Central memory CD4-positive, alpha-beta T cell (primary cell): ENCODE measurements around the gene GPR137.
"Not testable (repeated sequence)": the region's sequence is repeated elsewhere in the genome, so short reads cannot be mapped to it uniquely, and the experiment has no call there.

ENCODE experiments used
- DNase-seq: peaks from one replicate; pipeline ENCODE4 v3.0.0; 2022
- total RNA-seq, 3 experiments: gene quantifications; one replicate each; lab custom pipeline; 2026; lab: John Stamatoyannopoulos, UW

The GPR137 gene, protein sequence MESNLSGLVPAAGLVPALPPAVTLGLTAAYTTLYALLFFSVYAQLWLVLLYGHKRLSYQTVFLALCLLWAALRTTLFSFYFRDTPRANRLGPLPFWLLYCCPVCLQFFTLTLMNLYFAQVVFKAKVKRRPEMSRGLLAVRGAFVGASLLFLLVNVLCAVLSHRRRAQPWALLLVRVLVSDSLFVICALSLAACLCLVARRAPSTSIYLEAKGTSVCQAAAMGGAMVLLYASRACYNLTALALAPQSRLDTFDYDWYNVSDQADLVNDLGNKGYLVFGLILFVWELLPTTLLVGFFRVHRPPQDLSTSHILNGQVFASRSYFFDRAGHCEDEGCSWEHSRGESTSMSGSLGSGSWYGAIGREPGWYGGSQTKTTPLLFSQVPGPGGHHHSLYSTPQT
- total RNA-seq: 11.3 to 28.2 (median 21.3) reads per million in 3 experiments

DNA sequence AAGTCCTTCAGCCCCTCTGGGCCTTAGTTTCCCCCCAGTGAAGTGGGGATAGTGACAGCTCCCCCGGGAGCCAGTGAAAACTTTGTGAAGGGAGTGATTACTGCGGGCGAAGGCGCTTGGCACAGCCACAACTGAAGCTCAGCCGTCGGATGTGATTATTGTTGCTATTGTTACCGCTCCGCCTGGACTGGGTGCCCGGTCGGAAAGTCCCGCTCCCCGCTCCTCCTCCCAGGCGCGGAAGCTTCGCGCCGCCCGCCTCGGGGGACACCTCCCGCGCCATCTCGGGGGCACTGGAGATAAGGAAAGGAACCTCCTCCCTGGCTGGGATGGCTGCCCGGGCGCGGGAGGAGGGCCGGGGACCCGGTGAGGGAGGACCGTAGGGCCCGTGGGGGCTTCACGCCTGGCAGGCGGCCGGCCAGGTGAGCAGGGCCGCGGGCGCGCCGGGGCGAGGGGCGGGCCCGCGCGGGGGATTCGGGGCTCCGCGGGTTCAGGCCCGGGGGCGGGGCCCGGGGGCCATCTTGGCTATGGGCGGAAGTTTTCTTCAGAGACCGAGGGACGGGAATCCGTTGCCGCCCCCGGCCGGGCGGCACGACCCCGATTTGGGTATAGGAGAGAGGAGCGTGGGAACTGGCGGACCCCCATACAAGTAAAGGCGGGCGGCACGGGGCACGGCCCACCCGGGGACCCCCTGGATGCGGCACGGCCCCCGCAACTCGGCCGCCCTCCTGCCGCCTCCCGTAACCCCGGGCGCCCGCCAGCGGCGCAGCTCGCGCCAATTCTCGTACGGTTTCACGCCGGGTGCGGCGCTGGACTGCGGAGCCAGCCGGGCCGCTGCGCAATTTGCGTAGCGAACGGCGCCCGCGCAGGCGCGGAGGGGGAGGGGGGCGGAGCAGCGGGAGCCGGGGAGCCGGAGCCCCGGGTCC, at the start of gene GPR137:
TSS of gene GPR137 (plus strand) at position 887 of the 923 bp plus-strand sequence. CDS start 677 bp downstream, outside the sequence.
- DNase-seq: peak; percentile 92

DNA sequence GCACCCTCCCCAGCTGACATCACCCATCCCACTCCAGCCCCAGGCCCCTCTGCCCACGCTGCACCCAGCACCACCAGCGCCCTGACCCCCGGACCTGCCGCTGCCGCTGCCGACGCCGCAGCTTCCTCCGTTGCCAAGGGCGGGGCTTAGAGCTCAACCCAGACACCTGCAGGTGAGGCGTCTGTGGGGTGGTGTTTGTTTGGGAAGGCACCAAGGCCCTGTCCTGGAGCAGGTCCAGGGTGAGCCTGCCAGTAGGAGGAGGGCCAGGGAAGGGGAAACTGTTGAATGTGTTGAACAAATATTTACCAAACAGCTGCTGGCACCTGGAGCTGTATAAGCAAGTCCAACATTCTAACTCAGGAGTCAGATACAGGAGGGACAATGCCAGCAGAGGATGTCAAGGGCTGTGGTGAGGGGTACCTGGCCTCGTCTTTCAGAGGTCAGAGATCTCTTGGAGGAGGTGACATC, 48.1 kb upstream of the GPR137 start:
- no peak for DNase-seq

DNA sequence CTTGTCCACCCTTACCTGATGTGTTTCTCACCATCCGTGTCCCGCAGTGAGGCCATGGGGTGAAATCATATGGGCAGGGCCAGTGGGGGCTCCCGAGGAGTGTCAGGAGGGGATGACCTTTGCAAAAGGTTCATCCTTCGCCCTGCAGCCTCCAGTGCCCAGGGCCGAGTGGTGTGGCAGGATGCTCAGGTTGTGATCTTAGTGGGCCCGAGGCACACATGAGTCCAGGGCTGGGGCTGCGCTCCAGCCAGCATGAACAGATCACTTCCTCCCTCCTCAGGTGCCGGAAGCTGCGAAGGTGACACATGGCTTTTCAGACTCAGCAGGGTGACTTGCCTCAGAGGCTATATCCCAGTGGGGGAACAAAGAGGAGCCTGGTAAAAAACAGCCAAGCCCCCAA, 47.6 kb upstream of the GPR137 start:
- no peak for DNase-seq

DNA sequence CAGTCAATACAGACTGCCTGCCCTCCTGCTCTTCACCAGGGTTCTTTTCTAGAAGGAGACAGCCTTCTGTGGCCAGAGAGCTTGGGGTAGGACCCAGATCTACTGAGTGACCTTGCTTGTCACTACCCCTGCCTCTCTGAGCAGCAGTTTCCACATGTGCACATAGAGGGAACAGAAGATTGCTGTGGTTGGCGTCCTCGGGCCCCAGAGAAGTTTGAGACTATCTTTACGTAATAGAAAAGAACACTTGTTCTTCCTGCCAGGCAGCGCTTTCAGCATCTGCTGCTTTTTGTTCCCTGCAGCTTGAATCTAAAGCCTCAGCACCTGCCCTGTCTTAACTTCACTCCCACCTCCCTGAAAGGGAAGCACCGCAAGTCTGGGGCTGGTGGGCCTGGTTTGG, 46.6 kb upstream of the GPR137 start:
- DNase-seq: no peak

DNA sequence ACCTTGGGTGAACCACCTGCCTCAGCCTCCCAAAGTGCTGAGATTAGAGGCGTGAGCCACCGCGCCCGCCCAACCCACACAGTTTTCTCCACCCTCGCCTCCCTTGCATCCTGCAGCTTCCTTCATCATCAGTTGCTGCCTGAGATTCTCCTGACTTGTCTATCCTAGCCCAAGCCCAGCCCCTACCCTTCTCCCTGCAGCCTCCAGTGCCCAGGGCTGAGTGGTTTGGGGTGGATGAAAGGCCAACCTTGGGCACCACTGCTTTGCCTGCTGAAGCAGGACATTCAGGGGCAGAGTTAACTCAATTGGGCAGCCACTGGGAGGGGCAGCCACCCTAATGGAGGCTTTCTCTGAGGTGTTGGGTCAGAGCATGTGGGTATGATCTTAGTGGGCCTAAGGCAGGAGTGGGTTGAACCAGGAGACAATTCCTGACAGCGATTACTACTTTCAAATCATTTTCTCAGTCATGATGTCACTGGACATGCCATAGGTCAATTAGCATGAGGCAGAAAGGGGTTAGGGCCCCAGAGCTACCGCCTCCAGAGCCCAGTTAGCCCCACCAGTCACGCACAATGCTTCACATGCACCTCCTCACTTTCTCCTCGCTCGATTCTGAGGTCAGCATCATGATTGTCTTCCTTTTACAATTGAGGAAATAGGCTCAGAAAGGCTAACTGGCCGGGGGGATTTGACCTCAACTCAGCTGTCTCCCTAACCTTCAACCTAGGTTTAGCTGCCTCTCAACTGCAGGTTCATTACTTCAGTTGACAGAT, 45.8 kb upstream of the GPR137 start:
- no peak for DNase-seq

DNA sequence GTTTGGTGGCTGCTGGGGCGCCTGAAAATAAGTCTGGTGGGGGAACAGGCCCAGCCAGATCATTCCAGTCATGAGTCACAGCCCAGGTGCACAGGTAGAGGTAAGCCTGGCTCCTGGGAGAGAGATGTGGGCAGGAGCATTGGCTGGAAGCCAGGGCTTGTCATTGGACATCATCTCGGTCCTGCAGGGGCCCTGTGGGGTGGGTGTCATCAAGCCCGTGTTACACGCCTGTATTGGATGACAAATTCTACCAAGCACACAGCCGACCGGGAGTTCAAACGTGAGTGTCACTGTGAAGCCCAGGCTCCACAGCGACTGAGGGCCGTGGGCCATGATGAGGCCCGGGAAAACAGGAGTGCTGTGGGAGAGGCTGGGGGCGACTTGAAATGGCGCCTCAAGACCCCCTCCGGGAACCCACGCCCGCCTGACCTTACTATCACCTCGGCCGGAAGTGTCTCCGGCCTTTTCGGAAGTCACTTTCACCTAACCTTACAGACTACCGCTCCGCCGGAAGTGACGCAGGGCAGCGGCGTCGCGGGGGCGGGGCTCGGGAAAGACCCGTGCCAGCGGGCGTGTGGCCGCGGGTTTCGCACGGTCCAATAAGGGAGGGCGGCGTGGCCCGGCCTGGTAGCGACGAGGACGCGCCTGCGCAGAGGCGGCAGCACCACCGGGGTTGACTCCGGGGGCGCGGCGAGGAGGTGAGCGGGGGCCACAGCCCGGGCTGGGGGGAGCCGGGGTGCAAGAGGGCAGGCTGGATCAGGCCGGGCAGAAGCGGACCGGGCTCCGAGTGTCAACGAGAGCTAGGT, 45.0 kb upstream of the GPR137 start, which contains the start of gene FKBP2:
TSS of gene FKBP2 (plus strand) at position 661 of the 806 bp plus-strand sequence. CDS start 1,293 bp downstream, outside the sequence.
- peak; percentile 99 for DNase-seq

DNA sequence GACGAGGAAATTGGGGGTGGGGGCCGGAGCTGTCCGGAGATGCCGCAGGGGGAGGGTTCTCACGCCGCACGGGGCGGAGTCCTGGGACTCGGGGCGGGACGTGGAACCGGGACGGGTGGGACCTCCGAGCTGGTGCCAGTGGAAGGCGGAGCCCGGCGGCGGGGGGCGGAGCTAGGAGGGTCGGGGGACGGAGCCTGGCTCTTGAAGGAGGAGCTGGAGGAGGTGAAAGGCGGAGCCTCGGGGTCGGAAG, 44.5 kb upstream of the GPR137 start:
- DNase-seq: peak; percentile 100

DNA sequence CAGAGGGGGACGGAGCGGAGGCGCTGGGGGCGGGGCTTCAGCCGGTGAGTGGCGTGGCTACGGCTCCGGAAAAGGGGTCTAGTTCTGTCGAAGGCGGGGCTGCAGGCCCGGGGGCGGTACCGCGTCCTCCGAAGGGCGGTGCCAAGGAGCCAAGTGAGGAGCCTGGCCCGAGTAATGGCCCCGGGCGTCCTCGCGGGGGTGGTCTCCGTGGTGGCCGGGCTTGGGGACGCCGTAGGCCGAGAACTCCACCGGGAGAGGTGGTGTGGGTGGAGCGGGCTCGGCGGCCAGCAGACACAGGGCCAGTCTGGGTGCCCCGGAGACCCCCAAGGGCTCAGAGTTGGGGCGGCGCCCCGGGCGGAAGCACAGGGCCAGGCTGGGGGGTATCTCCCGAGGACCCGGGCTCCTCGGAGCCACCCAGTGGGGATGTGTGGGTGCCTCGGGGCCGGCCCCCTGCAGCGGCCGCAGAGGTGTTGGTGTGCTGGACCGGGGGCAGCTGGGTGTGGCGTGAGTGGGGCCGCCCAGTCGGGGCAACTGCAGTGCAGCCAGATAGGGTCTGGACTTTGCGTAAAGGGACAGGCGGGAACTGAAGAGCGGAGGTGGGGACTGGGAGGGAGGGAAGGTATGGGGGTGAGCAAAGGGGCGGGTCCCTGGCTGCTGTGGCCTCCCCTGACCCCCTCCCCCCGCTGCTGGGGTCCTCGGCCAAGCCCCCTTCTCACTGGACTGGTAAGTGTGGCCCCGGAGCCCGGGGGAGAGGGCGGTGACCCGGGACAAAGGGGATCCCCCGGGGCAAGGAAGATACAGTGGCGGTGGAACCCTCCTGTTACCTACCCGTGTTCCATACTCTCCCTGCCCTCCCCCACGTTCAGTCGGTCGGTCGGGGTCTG, 43.9 kb upstream of the GPR137 start:
- no peak for DNase-seq

DNA sequence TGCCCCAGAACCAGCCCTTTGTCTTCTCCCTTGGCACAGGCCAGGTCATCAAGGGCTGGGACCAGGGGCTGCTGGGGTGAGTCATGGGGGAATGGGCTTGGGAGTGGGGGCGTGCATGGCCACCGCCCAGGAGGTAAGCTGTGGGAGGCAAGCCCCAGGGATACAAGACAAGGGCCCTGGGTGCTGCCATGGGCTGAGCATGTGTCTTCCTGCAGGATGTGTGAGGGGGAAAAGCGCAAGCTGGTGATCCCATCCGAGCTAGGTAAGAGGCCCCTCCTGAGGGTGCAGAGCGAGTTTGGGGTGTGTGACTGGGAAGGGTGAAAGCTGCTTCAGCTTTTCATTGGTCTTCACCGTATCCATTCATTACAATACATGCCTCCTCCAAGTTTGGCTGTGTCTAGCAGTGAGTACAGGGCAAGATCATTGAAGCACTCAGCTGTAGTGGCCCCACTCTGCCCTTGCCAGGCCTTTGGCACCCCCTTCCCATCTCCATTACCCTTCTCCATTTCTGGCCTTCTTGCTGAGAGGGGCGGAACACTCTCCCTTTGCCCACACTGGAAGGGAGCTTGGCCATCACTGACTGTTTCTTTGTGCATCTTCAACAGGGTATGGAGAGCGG, 42.3 kb upstream of the GPR137 start:
- DNase-seq: no peak

DNA sequence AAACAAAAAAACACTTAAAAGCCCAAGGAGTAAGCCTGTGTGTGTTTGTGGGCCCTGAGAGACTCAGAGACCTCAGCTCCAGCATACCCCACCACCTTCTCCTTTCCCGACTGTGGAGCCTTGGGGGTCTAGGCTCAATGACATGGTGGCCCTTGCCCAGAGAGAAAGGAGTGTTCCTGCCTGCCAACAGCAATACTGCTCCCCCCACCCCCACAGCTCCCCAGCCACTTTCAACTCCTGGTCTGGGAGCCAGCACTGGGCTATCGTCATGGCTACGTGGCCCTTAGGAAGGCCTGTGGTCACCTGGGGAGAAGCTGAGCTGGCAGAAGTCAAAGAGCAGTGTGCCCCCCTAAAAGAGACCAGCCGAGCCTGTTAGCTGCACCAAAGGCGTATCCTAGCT, 41.5 kb upstream of the GPR137 start:
- no peak for DNase-seq

DNA sequence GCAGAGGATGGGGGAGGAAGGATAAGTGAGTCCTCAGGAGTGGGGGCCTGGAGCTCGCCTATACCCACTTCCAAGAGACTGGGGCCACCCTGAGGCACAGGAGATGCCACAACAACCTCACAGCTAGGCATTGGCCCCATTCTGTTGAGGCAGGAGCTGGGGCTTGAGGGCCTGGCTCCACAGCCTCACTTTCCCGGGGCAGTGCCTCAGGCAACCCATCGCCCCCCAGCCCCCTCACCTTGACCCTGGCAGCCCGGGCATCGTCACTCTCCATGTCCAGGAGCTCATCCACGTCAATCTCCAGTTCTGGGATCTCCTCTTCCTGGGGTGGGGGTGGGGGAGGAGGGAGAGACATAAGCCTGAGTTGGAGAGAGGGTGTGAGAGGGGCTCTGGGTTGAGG, 40.7 kb upstream of the GPR137 start:
- no peak for DNase-seq

DNA sequence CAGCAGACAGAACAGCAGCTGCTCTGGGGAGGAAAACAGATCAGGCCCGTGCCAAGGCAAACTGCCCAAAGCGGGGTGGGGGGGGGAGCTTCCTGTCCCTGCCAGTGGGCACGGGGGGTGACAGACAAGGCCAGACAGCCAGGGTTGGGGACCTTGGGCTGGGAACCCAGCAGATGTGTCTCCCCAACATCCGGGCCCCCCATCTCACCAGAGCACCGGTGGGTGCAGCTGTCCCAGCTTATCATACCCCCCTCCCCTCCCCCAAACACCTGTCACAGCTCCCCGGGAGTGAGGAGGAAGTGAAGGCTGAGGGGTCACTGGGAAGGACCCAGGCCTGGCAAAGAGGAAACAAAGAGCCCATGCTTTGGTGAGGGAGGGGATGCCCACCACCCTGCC, 40.2 kb upstream of the GPR137 start:
- peak; percentile 27 for DNase-seq

DNA sequence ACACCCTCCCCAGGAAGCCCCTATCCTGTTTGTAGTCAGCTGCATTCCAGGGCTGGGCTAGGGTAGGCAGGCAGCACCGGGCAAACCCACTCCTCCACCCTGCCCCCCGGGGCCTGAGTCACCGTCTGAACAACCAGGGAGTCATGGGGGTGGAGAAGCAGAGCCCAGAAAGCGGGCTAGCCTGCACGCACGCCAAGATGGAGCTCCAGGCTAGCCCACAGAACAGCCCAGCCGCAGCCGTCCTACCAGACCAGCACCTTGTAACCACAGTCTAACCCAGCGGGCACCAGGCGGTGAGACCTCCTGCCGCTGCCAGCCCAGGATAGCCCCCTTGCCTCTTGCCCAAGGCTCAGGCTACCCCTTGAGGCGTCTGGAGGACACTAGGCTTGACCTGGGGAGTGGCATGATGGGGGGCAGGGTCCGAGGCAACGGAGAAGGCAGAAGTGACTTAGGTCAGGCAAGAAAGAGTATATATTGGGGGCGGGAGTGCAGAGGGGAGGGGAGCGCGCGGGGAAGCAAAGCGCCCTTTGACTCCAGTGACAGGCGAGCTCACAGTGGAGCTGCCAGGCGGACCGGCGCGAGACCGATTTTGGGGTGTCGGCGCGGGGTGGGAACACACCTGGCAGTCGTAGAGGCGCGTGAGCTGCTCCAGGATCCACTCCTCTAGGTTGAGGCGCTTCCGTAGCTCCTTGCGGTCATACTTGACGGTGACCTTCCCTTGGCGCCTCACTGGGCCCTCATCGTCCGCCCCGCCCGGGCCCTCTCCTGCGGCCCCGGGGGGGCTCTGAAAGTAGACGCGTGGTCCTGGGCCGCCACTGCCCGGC, 39.6 kb upstream of the GPR137 start:
- DNase-seq: peak; percentile 30

DNA sequence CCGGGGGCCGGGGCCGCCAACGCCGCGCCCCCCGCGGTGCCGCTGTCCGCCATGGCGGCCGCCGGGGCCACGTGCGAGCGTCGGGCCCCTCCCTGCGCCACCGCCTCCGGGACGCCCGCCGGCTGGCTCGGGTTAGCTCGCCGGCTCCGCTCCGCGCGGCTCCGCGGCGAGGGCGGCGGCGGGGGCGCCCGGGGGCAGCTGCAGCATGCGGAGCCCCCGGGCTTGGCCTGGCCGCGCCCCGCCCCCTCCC, 39.1 kb upstream of the GPR137 start:
- DNase-seq: not testable (repeated sequence)

DNA sequence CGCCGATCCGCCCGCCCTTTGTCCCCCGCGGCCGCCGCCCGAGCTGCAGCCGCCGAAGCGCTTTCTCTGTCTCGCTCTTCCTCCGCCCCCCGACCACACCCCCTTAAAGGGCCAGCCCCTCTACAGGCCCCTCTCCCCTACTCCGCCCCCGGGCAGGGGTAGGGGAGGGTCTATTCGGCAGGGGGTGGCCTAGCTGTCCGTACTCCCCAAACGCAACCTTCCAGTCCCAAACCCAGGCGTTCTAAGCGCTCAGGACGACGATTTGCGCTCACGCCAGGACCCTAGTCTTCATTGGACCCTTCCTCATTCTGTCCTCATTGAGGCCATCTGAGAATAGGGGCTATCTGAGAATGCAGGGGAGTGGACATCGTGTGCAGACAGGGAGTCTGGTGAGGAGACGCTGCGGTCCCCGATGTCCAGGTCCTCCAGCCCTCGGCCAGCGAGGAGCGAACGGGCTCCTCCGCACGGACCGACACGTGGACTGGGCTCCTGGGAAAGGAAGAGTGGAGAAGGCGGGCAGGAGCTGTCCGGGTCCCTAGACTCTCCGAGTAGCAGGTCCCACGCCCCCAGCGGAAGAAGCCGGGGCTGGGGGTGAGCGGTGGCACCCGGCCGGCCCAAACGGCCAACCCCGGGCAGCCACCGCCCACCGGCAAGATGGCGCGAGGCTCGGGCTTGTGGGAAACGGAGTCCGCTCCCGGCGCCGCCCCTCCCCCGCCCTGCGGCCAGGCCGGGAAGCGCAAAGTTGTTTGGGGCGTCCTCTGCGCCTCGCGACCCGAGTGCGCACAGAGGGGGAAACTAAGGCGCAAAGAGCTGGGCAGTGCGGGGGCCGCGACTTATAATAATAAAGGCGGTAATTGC, 38.5 kb upstream of the GPR137 start, which contains the start of gene PPP1R14B:
TSS of gene PPP1R14B (minus strand) at position 73 of the 858 bp plus-strand sequence. CDS start 270 bp downstream, outside the sequence.
- peak; percentile 71 for DNase-seq

DNA sequence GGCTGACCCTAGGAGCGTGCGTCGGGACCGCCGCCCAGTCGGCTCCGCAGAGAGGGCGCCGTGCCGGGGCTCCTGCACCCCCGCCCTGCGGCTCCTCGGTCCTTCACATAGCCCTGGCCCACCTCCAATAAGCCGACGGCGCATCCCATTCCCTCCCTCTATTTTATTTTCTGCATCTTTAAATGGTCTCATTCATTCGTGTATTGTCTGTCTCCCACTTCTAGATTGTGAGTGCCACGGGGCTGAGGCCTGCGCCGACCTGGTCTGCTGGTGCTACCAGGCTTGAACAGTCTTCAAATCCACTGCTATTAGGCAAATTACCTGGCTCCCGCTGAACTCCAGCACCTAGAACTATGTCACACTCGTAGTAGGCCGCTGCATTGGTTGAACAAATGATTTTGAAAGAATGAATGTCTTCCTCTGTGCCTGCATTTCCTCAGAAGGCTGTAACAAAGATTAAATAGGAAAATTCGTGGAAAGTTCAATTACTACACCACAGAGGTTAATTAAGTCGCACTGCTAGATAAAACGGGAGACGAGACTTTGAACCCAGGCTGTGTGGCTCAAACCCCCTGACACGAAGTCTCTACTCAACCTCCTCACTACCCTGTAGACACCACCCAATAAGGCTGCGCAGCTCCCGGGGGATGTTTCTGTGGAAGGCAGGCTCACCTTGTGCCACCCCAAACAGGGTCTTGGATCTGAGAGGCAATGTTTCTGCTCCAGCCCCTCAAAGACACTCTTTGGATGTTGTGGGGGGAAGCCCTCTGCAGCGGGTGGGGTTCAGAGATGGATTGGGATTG, 37.7 kb upstream of the GPR137 start:
- no peak for DNase-seq

DNA sequence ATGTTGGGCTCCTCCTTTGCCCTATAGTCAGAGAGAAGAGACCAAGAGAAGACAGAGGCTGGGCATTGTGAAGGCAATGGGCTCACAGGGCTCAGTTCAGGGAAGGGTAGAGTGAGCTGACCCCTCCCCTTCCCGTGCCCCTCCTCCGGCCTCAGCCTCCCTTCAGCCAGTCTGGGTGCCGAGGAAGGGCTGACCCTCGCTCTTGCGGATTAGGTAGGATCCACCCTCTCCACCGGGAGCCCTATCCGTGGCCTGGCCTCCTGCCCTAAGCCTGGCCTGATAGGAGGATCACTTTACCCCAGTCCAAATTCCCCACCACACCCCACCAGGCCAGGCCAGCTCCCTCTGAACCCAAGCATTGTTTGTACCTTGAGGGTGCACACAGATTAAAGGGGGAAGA, 37.1 kb upstream of the GPR137 start:
- no peak for DNase-seq

DNA sequence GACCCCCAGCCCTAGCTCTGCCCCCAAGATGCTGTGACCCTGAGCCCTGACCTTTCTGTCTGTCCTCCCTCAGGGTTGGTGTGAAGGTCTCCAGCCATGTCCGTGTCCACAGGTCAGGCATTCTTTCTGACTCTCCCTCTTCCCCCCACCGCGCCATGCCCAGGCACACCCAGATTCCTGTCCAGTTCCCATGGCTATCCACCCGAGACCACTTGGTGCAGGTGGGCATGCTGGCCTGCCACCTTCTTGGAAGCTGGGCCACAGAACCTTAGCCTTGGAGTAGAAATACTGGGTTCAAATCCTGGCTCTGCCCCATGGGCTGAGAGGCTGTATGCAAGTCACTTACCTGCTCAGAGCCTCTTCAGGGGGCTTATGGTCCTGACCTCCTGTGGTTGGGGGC, 36.6 kb upstream of the GPR137 start:
- DNase-seq: no peak
